ENCODE measurements around the gene GRM3.

GRM3 gene

GRCh38 chr7:86898171-86898570 lies 254.5 kb downstream of the GRM3 start:
- FAIRE-seq: no peak
- DNase-seq (ENCODE audit: low spot score): no peak

DNA sequence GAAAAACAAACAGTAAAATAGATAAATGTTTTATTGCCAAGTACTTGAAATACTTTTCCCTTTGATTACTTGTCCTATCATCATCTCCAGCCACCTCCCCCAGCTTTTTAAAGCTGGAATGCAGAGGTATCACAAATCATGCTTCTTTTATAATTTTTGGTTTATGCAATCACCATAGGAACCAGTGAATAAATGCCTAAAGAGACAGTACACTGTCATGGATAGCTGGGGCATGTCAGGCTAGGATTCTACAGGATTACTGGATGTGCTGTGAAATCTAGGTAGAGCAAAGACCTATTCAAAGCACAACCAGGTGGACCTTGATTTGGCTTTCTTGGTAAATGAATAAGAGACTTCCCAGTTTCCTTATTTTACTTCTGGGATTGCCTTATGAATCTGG lies 257.2 kb downstream of the GRM3 start:
- FAIRE-seq: no peak
- no peak for DNase-seq (ENCODE audit: low spot score)

- peak; percentile 40 for DNase-seq (ENCODE audit: low spot score)
- FAIRE-seq: no peak
These were observed 261.5 kb downstream of the GRM3 start for GRCh38 chr7:86904949-86905834.

DNA sequence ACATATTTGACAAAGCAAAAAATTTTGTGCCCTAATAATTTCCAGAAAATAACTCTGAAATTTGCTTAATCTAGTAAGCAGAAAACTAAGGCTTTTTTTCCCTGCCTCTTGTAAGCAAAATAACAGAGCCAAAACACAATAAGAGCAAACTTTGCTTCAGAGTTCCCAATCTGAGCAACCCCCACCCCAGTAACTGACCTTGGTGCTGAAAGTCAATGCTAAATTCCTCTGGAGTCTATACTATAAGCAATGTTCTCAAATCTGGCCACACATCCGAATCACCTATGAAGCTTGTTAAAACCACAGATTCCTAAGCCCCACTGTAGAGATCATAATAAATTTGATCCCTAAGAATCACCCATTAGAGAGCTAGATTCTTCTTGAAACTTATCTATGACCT lies 265.2 kb downstream of the GRM3 start:
- no peak for DNase-seq (ENCODE audit: low spot score)
- no peak for FAIRE-seq

DNA sequence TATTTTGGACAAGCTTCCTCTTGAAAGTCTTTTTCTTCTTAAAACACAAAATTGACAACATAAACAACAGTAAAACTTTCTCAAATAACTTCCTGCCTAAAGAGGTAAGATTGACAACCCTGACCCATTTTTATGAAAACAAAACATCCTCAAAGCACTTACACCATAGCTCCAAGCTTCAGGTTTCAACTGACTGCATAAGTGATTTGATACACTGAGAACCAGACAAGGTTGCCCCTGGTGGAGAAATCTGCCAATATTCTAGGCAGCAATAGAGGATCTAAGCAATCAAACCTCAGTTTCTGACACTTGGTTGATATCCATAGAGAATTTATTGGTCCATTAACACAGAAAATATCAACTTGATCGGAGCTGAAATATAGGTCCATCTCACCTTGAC lies 267.9 kb downstream of the GRM3 start:
- FAIRE-seq (no peak), DNase-seq (ENCODE audit: low spot score) (no peak)

GRCh38 chr7:86913709-86914108 lies 270.0 kb downstream of the GRM3 start:
- FAIRE-seq (peak; percentile 77), DNase-seq (ENCODE audit: low spot score) (no peak)

Measured in urothelium cell line (cell line).